ENCODE measurements around the gene PLXNA4.

PLXNA4 gene

GRCh38 chr7:132515181-132515580 lies 61.1 kb downstream of the PLXNA4 start:
- in situ Hi-C loops (cut with HindIII; ENCODE audit: low sequenced_read_pairs) = no loop called here
- TF ChIP-seq CTCF (IDR thresholded peaks at IDR 0.05; ENCODE audit: low read depth, low read length, missing control alignments) = no peak
- no peak overlapping the region for H3K4me3 ChIP-seq (ENCODE audit: low read depth, low read length)
- no peak for DNase-seq (ENCODE audit: low read depth)

GRCh38 chr7:132514430-132514829 lies 61.8 kb downstream of the PLXNA4 start:
- no peak for DNase-seq (ENCODE audit: low read depth)
- in situ Hi-C loops (cut with HindIII; ENCODE audit: low sequenced_read_pairs) = no loop called here
- TF ChIP-seq CTCF (IDR thresholded peaks at IDR 0.05; ENCODE audit: low read depth, low read length, missing control alignments) = no peak
- no peak overlapping the region for H3K4me3 ChIP-seq (ENCODE audit: low read depth, low read length)

GRCh38 chr7:132511921-132512320 lies 64.3 kb downstream of the PLXNA4 start:
- in situ Hi-C loops (cut with HindIII; ENCODE audit: low sequenced_read_pairs) = no loop called here
- no peak for DNase-seq (ENCODE audit: low read depth)
- TF ChIP-seq CTCF (IDR thresholded peaks at IDR 0.05; ENCODE audit: low read depth, low read length, missing control alignments) = no peak

GRCh38 chr7:132511387-132511786 lies 64.9 kb downstream of the PLXNA4 start:
- in situ Hi-C loops (cut with HindIII; ENCODE audit: low sequenced_read_pairs) = no loop called here
- no peak for DNase-seq (ENCODE audit: low read depth)
- no peak for TF ChIP-seq CTCF (IDR thresholded peaks at IDR 0.05; ENCODE audit: low read depth, low read length, missing control alignments)
- H3K4me3 ChIP-seq (ENCODE audit: low read depth, low read length) = no peak overlapping the region

More at GRCh38 chr7:132511921-132512320, 64.3 kb downstream of the PLXNA4 start:
- no peak overlapping the region for H3K4me3 ChIP-seq (ENCODE audit: low read depth, low read length)

- in situ Hi-C loops (cut with HindIII; ENCODE audit: low sequenced_read_pairs) = no loop called here
- no peak for TF ChIP-seq CTCF (IDR thresholded peaks at IDR 0.05; ENCODE audit: low read depth, low read length, missing control alignments)
- no peak for DNase-seq (ENCODE audit: low read depth)
- H3K4me3 ChIP-seq (ENCODE audit: low read depth, low read length) = no peak overlapping the region
These were observed 66.6 kb downstream of the PLXNA4 start for GRCh38 chr7:132509643-132510042.

- no peak for TF ChIP-seq CTCF (IDR thresholded peaks at IDR 0.05; ENCODE audit: low read depth, low read length, missing control alignments)
- DNase-seq (ENCODE audit: low read depth) = no peak
- in situ Hi-C loops (cut with HindIII; ENCODE audit: low sequenced_read_pairs) = no loop called here
- H3K4me3 ChIP-seq (ENCODE audit: low read depth, low read length) = no peak overlapping the region
These were observed 67.4 kb downstream of the PLXNA4 start for GRCh38 chr7:132508724-132509353.
